ENCODE data around the gene PCBP4. TPM values are rescaled to one million over a fixed set of nuclear protein-coding genes. Genes with fewer than 3 reads are reported as not detected.

The PCBP4 gene
- total and polyA plus RNA-seq, 12 donors, result 10.7 to 234 (median 35.7) TPM

GRCh38 chr3:51933471-51934138, 33.6 kb downstream of the PCBP4 start:
- H3K27me3 ChIP-seq, result no peaks in the 10 kb centered on the region
- WGBS, 4 donors, result 92 to 100% (median 96%) methylated on average over 4 to 13 of the region's 13 CpGs
- no peaks in the 10 kb centered on the region for H3K9me3 ChIP-seq (replicated peaks in 1 of 3)
- no peak overlapping the region for H3K27ac ChIP-seq
- H3K4me3 ChIP-seq, result no peak overlapping the region
- peaks cover 0 to 54% of the 10 kb centered on the region in 2 donors for H3K36me3 ChIP-seq (replicated peaks in 1 of 2)
- intact Hi-C loops (cut with DNase I), result no loop called here
- no peak for DNase-seq
- H3K4me1 ChIP-seq (replicated peaks in 1 of 2), result peaks cover 0 to 1% of the 10 kb centered on the region in 2 donors
- no peak for TF ChIP-seq CTCF (IDR thresholded peaks at IDR 0.05)
- no peak for TF ChIP-seq POLR2A (IDR thresholded peaks at IDR 0.05)

GRCh38 chr3:51932471-51933370, 34.5 kb downstream of the PCBP4 start:
- no peaks in the 10 kb centered on the region for H3K27me3 ChIP-seq
- TF ChIP-seq POLR2A (IDR thresholded peaks at IDR 0.05) (no peak), CTCF (IDR thresholded peaks at IDR 0.05) (no peak)
- no peak for DNase-seq
- 91 to 95% (median 93%) methylated on average over 10 to 15 of the region's 15 CpGs for WGBS, 4 donors
- no peaks in the 10 kb centered on the region for H3K4me1 ChIP-seq (replicated peaks in 1 of 2)
- no peaks in the 10 kb centered on the region for H3K9me3 ChIP-seq (replicated peaks in 1 of 3)
- peaks cover 0 to 51% of the 10 kb centered on the region in 2 donors for H3K36me3 ChIP-seq (replicated peaks in 1 of 2)
- no peak overlapping the region for H3K4me3 ChIP-seq
- no peak overlapping the region for H3K27ac ChIP-seq
- intact Hi-C loops (cut with DNase I), result no loop called here

GRCh38 chr3:51931756-51932155, 35.5 kb downstream of the PCBP4 start:
- intact Hi-C loops (cut with DNase I), result no loop called here
- TF ChIP-seq POLR2A (IDR thresholded peaks at IDR 0.05) (no peak), CTCF (IDR thresholded peaks at IDR 0.05) (no peak)
- no peaks in the 10 kb centered on the region for H3K4me1 ChIP-seq (replicated peaks in 1 of 2)
- no peaks in the 10 kb centered on the region for H3K9me3 ChIP-seq (replicated peaks in 1 of 3)
- H3K36me3 ChIP-seq (replicated peaks in 1 of 2), result peaks cover 0 to 41% of the 10 kb centered on the region in 2 donors
- no peak for DNase-seq
- H3K27ac ChIP-seq, result no peak overlapping the region
- WGBS, 4 donors, result 82 to 100% (median 95%) methylated on average over 6 of the region's 6 CpGs
- no peak overlapping the region for H3K4me3 ChIP-seq
- H3K27me3 ChIP-seq, result no peaks in the 10 kb centered on the region

GRCh38 chr3:51930439-51930838, 36.8 kb downstream of the PCBP4 start:
- no peaks in the 10 kb centered on the region for H3K27me3 ChIP-seq
- H3K4me1 ChIP-seq (replicated peaks in 1 of 2), result no peaks in the 10 kb centered on the region
- DNase-seq, result no peak
- 89 to 100% (median 100%) methylated on average over 1 of the region's 1 CpG for WGBS, 4 donors
- intact Hi-C loops (cut with DNase I), result no loop called here
- peaks cover 0 to 28% of the 10 kb centered on the region in 2 donors for H3K36me3 ChIP-seq (replicated peaks in 1 of 2)
- H3K4me3 ChIP-seq, result no peak overlapping the region
- no peak overlapping the region for H3K27ac ChIP-seq
- TF ChIP-seq POLR2A (IDR thresholded peaks at IDR 0.05), result no peak
- H3K9me3 ChIP-seq (replicated peaks in 1 of 3), result no peaks in the 10 kb centered on the region

Measured in adrenal gland (tissue), 12 donors.